Mesendoderm (in vitro differentiated cells): ENCODE measurements around the gene ZNF536.

Experiments used
- DNase-seq: peaks from one replicate; pipeline ENCODE4 v3.0.0; 2013
- H2AK5ac ChIP-seq: 2 replicates; pipeline ENCODE4 v1.6.1; 2013; ENCODE audit warnings: low read length, inconsistent platforms
- H2BK120ac ChIP-seq: 2 replicates; pipeline ENCODE4 v1.6.1; 2013; ENCODE audit warnings: low read depth, mild to moderate bottlenecking, low read length, moderate library complexity, mixed read lengths
- H2BK15ac ChIP-seq: replicated peaks from 2 replicates; pipeline ENCODE4 v1.6.1; 2013; ENCODE audit warnings: low read depth, mild to moderate bottlenecking, moderate library complexity
- H2BK5ac ChIP-seq: 2 replicates; pipeline ENCODE4 v1.6.1; 2013; ENCODE audit warnings: low read length, inconsistent platforms
- H3K18ac ChIP-seq: 2 replicates; pipeline ENCODE4 v1.6.1; 2013; ENCODE audit warnings: mild to moderate bottlenecking, low read length, mixed read lengths
- H3K23ac ChIP-seq: one replicate; pipeline ENCODE4 v1.6.1; 2013; ENCODE audit warnings: low read length
- H3K27ac ChIP-seq: 2 replicates; pipeline ENCODE4 v1.5.1; 2013; ENCODE audit warnings: low read depth, mild to moderate bottlenecking, inconsistent platforms, low read length, moderate library complexity
- H3K27me3 ChIP-seq: 2 replicates; pipeline ENCODE4 v1.6.1; 2013; ENCODE audit warnings: low read length, control low read depth, mild to moderate bottlenecking, inconsistent platforms; ENCODE audit not compliant: insufficient read depth, poor library complexity
- H3K36me3 ChIP-seq: 2 replicates; pipeline ENCODE4 v1.6.1; 2013; ENCODE audit warnings: low read length, inconsistent platforms; ENCODE audit not compliant: control insufficient read depth, insufficient read depth
- H3K4ac ChIP-seq: one replicate; pipeline ENCODE4 v1.6.1; 2013; ENCODE audit warnings: low read depth, mild to moderate bottlenecking, low read length, moderate library complexity
- H3K4me1 ChIP-seq: 2 replicates; pipeline ENCODE4 v1.6.1; 2013; ENCODE audit warnings: low read depth, low read length, inconsistent platforms; ENCODE audit not compliant: control insufficient read depth
- H3K4me2 ChIP-seq: 2 replicates; pipeline ENCODE4 v1.6.1; 2013; ENCODE audit warnings: low read length
- H3K4me3 ChIP-seq: 2 replicates; pipeline ENCODE4 v1.5.1; 2013; ENCODE audit warnings: mild to moderate bottlenecking, low read length
- H3K56ac ChIP-seq: one replicate; pipeline ENCODE4 v1.6.1; 2013; ENCODE audit warnings: low read length
- H3K79me1 ChIP-seq: 2 replicates; pipeline ENCODE4 v1.6.1; 2013; ENCODE audit warnings: low read length, inconsistent platforms
- H3K79me2 ChIP-seq: 2 replicates; pipeline ENCODE4 v1.6.1; 2013; ENCODE audit warnings: mild to moderate bottlenecking, low read length; ENCODE audit not compliant: control insufficient read depth, insufficient read depth
- H3K9ac ChIP-seq: 2 replicates; pipeline ENCODE4 v1.6.1; 2013; ENCODE audit warnings: low read length, inconsistent platforms
- H4K5ac ChIP-seq: one replicate; pipeline ENCODE4 v1.6.1; 2013; ENCODE audit warnings: low read length
- H4K8ac ChIP-seq: one replicate; pipeline ENCODE4 v1.6.1; 2013; ENCODE audit warnings: low read depth, mild to moderate bottlenecking, control low read depth, low read length, moderate library complexity
- WGBS: extraction: QIAGEN DNeasy Blood & Tissue Kit; methylation state at CpG from one replicate; pipeline ENCODE4 v1.1.7; 2013; ENCODE audit warnings: low lambda C conversion rate, missing lambda C conversion rate; ENCODE audit not compliant: insufficient coverage; ENCODE audit errors: extremely low coverage; 5-methylcytosine and 5-hydroxymethylcytosine counted together

The ZNF536 gene

GRCh38 chr19:30333291-30334065 is 38.7 kb upstream of the ZNF536 start:
- Histone ChIP-seq H2BK120ac (no peak overlapping the region), H3K56ac (no peak overlapping the region), H4K8ac (no peak overlapping the region), H3K79me2 (no peaks in the 10 kb centered on the region), H4K5ac (no peak overlapping the region), H3K4me1 (no peaks in the 10 kb centered on the region), H2BK15ac (no peak overlapping the region), H3K4ac (no peak overlapping the region), H3K9ac (no peak overlapping the region), H3K27me3 (no peaks in the 10 kb centered on the region), H3K18ac (no peak overlapping the region), H3K4me2 (no peak overlapping the region), H3K79me1 (no peaks in the 10 kb centered on the region), H2AK5ac (no peak overlapping the region), H3K36me3 (no peaks in the 10 kb centered on the region), H3K4me3 (no peak overlapping the region), H3K23ac (no peak overlapping the region), H2BK5ac (no peak overlapping the region), H3K27ac (no peak overlapping the region)
- DNase-seq, result no peak
- no CpG with 5 or more reads among the region's 12 CpGs for WGBS

GRCh38 chr19:30334841-30335240 is 37.3 kb upstream of the ZNF536 start:
- Histone ChIP-seq H2BK5ac (no peak overlapping the region), H3K4me2 (no peak overlapping the region), H3K27me3 (no peaks in the 10 kb centered on the region), H3K79me1 (no peaks in the 10 kb centered on the region), H2BK120ac (no peak overlapping the region), H4K8ac (no peak overlapping the region), H3K9ac (no peak overlapping the region), H3K4me3 (no peak overlapping the region), H3K4me1 (no peaks in the 10 kb centered on the region), H2BK15ac (no peak overlapping the region), H3K4ac (no peak overlapping the region), H4K5ac (no peak overlapping the region), H3K27ac (no peak overlapping the region), H3K36me3 (no peaks in the 10 kb centered on the region), H2AK5ac (no peak overlapping the region), H3K79me2 (no peaks in the 10 kb centered on the region), H3K23ac (no peak overlapping the region), H3K56ac (no peak overlapping the region), H3K18ac (no peak overlapping the region)
- WGBS, result no CpG with 5 or more reads among the region's 10 CpGs
- DNase-seq, result no peak

- Histone ChIP-seq H3K36me3 (no peaks in the 10 kb centered on the region), H2BK5ac (no peak overlapping the region), H3K9ac (no peak overlapping the region), H3K4me2 (no peak overlapping the region), H3K4me1 (no peaks in the 10 kb centered on the region), H3K27ac (no peak overlapping the region), H3K23ac (no peak overlapping the region), H3K79me1 (no peaks in the 10 kb centered on the region), H4K5ac (no peak overlapping the region), H3K27me3 (no peaks in the 10 kb centered on the region), H2BK15ac (no peak overlapping the region), H3K79me2 (no peaks in the 10 kb centered on the region), H3K4me3 (no peak overlapping the region), H4K8ac (no peak overlapping the region), H2AK5ac (no peak overlapping the region), H3K56ac (no peak overlapping the region), H2BK120ac (no peak overlapping the region), H3K4ac (no peak overlapping the region), H3K18ac (no peak overlapping the region)
- DNase-seq, result no peak
- WGBS, result no CpG with 5 or more reads among the region's 14 CpGs
Observed at GRCh38 chr19:30335306-30335886, 36.8 kb upstream of the ZNF536 start.

- no peak overlapping the region for H2AK5ac ChIP-seq
- H3K9ac ChIP-seq, result no peak overlapping the region
- H3K79me1 ChIP-seq, result no peaks in the 10 kb centered on the region
- DNase-seq, result no peak
- no peaks in the 10 kb centered on the region for H3K79me2 ChIP-seq
- H2BK5ac ChIP-seq, result no peak overlapping the region
- no peak overlapping the region for H3K56ac ChIP-seq
- no peak overlapping the region for H2BK120ac ChIP-seq
- H3K4me1 ChIP-seq, result no peaks in the 10 kb centered on the region
- no peaks in the 10 kb centered on the region for H3K27me3 ChIP-seq
- WGBS, result no CpG with 5 or more reads among the region's 6 CpGs
- H3K27ac ChIP-seq, result no peak overlapping the region
- no peaks in the 10 kb centered on the region for H3K36me3 ChIP-seq
- H2BK15ac ChIP-seq, result no peak overlapping the region
- no peak overlapping the region for H3K18ac ChIP-seq
- no peak overlapping the region for H3K4me3 ChIP-seq
- no peak overlapping the region for H3K4me2 ChIP-seq
- no peak overlapping the region for H4K8ac ChIP-seq
- H3K23ac ChIP-seq, result no peak overlapping the region
- H4K5ac ChIP-seq, result no peak overlapping the region
- H3K4ac ChIP-seq, result no peak overlapping the region
Observed at GRCh38 chr19:30336290-30336689, 35.9 kb upstream of the ZNF536 start.

- Histone ChIP-seq H3K79me1 (no peaks in the 10 kb centered on the region), H3K23ac (no peak overlapping the region), H3K4ac (no peak overlapping the region), H2BK15ac (no peak overlapping the region), H2AK5ac (no peak overlapping the region), H4K8ac (no peak overlapping the region), H3K4me3 (no peak overlapping the region), H4K5ac (no peak overlapping the region), H3K36me3 (no peaks in the 10 kb centered on the region), H2BK120ac (no peak overlapping the region), H2BK5ac (no peak overlapping the region), H3K79me2 (no peaks in the 10 kb centered on the region), H3K18ac (no peak overlapping the region), H3K27me3 (no peaks in the 10 kb centered on the region), H3K27ac (no peak overlapping the region), H3K9ac (no peak overlapping the region), H3K4me2 (no peak overlapping the region), H3K4me1 (no peaks in the 10 kb centered on the region), H3K56ac (no peak overlapping the region)
- WGBS, result 100% methylated on average over 1 of the region's 3 CpGs
- no peak for DNase-seq
Observed at GRCh38 chr19:30338041-30338456, 34.1 kb upstream of the ZNF536 start.
